ENCODE results near the gene GSTM3.

GSTM3 gene

DNA sequence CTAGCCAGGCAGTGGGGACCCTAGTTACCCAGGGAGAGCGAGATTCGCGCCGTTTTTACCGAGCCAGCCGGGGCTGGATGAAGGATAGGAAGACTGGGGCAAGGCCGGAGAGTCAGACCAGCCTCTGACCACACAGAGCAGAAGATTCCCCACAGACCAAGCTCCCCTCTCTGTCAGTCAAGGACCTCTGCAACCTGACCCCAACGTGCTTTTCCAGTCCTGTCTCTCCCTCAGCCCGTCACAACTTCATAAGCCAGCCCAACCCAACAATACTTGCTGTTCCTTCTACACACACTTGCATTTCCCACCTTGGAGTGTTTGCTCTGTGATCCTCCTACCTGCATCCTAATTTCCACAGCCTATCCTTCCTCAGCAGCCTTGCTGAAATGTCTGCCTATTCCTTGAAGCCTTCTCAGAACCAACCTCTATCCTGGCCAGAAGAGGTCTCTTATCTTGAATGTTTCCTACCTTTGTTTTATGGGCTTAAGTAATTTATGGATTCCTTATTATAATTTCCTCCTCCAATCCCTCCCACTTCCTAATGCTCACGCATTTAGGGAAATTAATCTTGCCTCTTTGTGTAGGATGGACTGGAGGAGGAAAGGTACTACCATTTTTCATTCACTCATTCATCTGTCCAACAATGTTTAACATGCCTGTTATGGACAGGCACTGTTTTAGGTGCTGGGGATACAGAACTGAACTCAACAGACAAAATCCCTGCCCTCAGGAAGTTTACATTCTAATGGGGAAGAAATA lies at the start of gene GSTM3:
Gene GSTM3 (minus strand): TSS at position 424 of the 759 bp plus-strand sequence. CDS start 751 bp downstream, outside the sequence.
- DNase-seq: peak in 5 of 42 donors; percentile 14 to 49 (median 18)
- intact Hi-C loops (cut with DNase I): no loop called here

DNA sequence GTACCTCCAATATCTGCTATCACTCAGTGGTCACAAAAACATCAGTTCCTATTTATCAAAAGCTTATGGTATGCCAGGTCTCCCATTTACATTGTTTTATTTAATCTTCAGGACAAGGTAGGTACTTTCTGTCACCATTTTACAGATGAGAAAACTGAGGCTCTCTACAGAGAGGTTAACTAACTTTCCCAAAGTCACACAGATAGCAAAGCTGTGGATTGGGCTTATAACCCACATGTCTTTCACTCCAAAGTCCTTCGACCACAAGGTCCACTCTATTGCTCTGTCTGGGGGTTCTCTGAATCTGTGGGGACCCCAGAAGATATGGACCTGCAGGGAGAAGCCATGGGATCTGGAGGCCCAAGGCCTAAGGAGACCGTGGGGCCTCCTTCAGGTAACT lies 49.5 kb upstream of the GSTM3 start:
- DNase-seq: peak in 1 of 42 donors; percentile 15
- intact Hi-C loops (cut with DNase I): loop anchor here (10.0 kb wide), 1 partner anchor 124 kb away; the partner anchor contains the start of gene CSF1

DNA sequence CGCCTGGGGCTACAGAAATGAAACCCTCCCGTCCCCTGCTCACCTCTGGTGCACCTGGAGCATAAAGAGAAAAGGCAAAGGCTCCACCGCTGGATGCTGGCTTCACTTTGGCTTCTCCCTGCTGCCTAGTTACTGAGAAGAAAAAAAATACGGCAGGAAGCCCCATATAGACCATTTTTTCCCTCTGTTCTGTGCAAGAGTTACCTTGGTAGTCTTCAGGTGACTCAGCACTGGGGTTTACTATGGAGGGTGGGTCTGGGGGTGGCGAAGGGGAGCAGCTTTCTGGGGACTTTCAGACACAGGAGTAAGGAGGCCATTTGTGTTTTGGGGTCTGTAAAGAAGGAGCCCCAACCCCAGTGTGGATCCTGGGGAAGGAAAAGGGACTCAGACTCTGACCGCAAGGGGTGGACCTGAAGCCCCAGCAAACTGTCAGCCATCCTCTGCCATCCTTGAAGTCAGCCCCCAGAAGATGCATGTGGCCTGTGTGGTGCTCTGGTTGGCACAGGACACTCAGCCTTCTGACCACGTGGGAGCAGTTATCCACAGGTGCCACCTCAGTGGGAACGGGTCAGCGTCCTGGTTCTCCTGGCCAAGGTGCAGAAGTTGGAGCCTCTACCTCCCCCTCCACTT lies 48.8 kb upstream of the GSTM3 start:
- intact Hi-C loops (cut with DNase I): loop anchor here (10.0 kb wide), 1 partner anchor 125 kb away; the partner anchor contains the start of gene CSF1
- peak in 5 of 42 donors; percentile 1 to 13 (median 3) for DNase-seq

DNA sequence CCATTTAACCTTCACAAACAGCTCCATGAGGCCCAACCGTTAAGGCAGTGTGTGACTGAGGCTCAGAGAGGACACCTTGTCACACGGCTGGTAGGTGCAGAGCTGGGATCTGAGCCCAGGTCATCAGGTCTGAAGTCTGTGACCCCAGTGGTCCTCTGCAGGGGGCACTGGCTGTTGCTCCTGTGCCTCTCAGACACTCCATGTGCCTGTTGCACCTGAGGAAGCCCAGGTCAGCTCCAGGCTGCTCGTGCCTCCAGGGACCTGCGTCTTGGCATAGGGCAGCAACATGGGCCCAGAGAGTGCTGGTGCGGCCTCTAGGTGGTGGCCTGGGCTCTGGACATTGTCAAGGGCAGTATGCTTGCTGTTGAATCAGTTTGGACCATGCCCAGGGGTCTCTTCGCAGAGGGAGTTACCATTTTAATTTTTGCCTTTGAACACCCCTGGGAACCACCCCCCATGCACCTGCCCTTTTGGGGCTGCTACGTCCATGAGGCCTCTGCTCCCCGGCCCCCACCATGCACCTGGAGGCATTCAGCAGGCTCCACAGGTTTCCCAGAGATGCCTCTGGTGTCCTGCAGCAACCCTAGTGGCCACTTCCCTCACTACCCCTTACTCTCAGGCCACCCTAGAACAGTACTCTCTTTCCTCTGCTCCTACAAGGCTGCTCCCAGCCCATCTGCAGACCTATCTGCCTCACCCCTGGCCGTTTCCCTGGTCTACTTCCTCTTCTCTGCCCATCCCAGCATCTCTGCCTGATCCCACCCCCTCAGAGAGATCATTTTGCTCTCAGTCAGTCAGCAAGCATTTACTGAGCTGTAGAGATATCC lies 48.1 kb upstream of the GSTM3 start:
- DNase-seq: peak in 6 of 42 donors; percentile 4 to 19 (median 11)
- intact Hi-C loops (cut with DNase I): no loop called here

DNA sequence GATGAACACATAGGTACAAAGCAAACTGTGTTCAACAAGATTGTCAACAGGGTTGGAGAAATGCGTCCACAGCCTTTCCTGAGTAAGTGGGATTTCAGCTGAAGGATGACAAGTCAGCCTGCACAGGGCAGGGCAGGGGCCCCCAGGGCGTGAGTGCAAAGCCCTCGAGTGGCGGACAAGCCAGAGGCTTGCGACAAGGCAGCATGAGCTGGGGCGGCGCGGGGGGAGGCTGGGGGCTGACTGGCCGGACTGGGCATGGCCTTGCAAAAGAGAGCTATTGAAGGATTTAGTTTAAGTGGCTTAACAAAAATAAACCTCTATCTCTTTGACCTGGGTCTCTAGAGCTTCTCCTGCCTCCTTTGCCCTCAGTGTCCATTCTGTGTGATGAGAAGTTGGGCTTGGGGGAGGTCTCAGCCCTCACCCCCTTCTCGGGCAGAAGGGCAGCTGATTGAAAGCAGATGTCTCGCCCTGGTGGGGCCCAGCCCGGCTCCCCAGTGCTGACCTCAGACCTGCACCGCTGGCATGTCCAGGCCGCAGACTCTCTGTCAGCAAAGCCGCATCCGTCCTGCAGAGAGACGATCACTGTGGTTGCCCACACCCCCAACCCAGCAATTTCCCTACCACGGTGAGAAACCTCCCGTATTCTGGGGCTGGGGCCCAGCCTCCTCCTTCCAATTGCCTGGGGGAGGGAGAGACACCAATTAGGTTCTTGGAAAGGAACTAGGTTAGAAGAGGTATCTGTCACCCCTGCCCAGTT lies 47.2 kb upstream of the GSTM3 start:
- intact Hi-C loops (cut with DNase I): no loop called here
- peak in 7 of 42 donors; percentile 1 to 31 (median 9) for DNase-seq

DNA sequence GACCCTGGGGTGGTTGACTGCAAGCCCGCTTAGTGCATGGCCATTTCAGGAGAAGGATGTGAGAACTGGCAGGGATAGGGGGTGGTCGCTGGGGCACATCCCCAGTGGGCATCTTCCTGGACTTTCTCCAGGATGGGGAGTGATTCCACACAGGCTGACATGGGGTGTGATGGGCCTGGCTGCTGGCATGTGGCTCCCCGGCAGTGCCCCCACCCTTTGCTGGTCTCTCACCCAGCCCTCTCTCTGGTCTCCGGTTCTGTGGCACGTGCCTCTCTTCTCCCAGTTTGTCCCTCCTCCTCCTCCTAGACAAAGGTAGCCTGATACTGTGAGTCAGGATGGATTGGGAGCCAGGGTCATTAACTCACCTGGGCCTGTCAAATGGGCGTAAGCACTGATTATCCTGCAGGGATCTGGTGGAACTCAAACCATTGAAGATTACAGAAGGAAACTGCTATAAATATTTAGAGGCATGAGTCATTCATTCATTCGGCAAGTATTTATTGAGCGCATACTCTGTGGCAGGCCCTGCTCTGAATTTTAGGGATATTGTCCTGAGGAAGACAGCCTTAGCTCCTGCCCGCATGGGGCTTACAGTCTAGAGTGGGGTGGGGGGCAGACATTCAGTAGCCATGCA lies 46.5 kb upstream of the GSTM3 start:
- DNase-seq: peak in 2 of 42 donors; percentile 7 to 10

DNA sequence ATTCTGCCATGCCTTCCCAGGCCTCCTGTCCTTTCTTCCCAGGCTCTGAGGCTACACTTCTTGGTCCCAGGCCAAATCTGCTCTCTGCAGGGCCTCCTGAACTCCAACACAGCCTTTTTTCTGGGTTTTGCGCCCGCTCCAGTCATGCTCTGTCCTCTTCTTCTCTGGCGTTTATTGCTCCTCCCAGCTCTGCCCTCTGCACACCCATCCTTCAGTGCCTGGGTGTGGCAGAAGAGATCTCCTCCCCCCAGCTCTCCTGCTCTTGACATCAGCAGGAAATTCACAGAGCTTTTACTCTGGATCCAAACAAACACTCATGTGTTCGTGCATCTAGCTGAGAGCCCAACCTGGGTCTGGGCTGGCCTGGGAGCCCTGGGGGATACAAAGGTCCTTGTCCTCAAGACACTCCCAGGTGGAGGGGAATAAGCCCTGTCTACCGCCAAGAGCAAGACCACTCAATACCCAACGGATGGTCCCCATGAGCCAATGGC lies 45.7 kb upstream of the GSTM3 start:
- DNase-seq: peak in 1 of 42 donors; percentile 18
- intact Hi-C loops (cut with DNase I): no loop called here

More for the DNA sequence above, 46.5 kb upstream of the GSTM3 start:
- intact Hi-C loops (cut with DNase I): no loop called here

DNA sequence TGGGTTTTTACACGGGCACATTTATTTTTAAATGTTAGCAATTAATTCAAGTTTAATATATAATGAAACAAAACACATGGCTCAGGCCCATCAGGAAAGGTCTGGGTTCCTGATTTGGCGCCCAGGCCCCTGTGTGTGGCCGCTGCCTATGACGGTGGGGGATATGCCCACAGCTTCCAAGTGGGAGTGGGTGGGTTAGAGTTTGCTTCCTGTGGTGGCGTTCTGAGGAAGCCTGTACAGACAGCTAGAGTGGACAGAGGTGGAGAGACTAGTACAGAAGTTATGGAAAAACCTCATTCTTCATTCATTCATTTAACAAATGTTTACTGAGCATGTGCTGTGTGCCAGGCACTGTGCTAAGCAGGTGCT lies 45.3 kb upstream of the GSTM3 start:
- intact Hi-C loops (cut with DNase I): no loop called here

DNA sequence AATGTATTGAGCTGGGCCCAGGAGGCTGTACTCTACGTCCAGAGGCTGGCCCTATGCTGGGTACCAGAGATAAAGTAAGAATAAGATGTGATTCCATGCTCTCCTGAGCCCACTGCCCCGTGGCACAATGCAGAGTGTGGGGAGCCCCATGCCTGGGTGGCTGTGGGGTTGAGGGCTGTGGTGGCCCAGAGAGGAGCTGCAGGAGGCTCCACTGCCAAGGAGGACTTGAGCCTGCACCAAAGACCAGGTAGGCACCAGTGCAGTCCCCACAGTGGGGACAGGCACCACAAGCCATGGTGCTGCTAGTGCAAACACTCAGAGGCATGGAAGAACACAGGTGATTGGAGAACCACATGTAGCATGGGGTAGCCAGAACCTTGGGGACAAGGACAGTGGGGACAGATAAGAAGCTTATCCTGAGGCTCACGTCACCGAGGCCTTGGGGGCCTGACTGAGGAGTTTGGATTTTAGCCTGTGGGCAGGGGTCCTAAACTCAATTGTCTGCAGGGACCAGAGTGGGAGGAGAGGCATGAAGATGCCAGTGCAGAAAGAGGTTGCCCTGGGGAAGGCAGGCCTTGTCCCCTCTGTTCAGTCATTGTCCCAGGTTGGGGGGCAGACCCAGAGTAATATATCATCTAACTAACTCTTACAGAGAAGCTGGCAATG lies 44.7 kb upstream of the GSTM3 start:
- DNase-seq: peak in 2 of 42 donors; percentile 1 to 6
- intact Hi-C loops (cut with DNase I): no loop called here

More for the DNA sequence above, 45.3 kb upstream of the GSTM3 start:
- peak in 1 of 42 donors; percentile 2 for DNase-seq

DNA sequence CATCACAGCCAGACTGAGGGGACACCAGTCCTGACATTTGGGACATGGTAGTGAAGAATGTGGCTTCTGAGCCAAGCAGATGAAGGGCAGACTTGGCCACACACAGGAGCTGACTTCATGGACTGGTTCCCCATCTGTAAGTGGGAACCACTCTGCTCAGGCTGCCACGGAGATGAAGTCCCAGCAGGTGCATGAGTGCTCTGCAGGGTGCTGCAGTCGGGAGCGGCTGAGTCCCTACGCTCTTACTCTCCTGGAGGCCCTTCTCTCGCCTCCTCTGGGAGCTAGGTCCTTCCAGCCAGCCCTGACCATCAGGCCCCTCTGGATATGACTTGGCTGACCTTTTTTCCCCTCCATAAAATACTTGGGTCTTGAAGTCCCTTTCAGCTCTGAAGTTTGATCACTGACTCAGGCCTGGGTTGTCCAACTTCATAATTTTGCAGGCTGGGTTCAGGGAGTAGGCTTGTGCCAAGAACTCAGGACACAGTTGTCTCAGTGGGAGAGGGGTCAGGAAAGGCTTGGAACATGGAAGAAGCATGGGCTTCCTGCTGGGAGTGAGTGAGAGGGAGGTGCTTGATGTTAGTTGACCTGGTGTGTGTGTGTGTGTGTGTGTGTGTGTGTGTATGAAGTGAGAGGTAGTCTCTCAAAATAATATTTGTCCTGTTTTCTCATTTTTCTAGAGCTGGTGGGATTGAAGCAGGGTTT lies 43.9 kb upstream of the GSTM3 start:
- DNase-seq: no peak
- intact Hi-C loops (cut with DNase I): no loop called here

DNA sequence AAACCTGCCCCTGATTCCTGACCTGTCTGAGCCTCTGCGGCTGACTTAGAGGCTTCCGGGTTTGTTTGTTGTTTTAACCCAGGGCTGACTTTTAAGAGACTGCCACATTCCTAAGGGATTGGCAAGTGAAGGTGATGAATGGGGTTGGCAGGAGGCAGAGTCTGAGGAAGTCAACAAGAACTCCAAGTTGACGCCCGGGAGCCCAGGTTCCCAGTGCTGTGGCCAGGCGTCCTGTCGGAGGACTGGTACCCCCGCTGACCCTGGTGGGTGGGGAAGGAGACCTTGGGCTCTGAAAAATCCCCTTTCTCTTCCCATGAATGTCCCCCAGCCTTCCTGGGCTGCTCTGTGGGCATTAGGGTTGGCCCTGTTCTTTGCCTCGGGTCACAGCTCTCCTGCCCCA lies 42.6 kb upstream of the GSTM3 start:
- intact Hi-C loops (cut with DNase I): no loop called here

DNA sequence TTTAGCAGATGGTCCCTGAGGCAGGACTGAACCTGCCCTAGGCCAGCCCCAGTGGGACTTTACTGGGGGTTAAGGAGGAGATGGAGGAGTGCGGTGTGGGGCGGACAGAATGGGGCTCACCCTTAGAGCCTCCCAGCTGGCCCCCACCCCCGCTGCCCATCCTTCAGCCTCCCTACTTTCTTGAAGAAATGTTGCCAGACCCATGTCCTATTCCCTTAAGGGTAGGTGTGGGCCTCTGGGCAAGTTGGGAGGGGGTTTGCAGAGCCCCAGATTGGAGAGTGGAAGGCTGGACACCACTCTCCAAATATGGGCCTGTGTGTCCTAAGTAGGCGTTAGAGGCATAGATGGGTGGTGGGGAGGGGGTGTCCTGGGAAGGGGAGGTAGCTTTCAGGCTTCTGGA lies 42.1 kb upstream of the GSTM3 start:
- no peak for DNase-seq
- intact Hi-C loops (cut with DNase I): no loop called here

More for the DNA sequence above, 42.6 kb upstream of the GSTM3 start:
- DNase-seq: no peak

DNA sequence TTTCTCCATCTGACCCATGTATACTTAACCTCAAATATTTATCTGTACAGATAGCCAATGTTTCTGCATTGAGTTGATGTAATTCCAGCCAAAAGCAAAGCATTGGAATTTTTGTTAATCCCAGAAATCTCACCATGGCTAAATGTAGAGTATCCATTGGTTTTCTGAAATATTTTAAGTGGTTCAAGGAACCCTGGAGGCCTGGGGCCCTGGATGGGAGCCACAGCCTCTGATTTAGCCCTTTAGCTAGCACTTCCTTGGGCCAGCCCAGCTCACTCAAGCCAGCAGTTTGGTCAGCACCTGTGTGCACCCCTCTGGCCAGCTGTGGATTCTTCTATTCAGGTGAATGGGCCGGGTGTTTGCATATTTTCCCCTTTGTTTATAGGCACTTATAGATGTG lies 41.7 kb upstream of the GSTM3 start:
- intact Hi-C loops (cut with DNase I): no loop called here
- no peak for DNase-seq

DNA sequence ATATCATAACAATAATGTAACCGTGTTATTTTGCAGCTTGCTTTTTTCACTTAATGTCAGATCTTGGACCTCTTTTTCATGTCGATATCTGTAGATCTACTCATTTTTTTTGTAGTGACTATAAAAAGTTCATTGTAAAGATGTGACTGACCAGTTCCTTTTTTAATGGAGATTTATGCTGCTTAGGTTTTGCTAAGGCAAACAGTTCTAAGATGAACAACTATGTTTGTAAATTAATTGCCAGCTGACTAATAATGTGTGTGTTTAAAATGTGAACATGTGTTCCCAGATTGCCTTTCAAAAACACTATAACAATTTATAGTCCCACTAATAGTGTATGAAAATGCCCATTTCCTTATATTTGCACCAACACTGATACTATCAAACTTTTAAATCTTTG lies 41.0 kb upstream of the GSTM3 start:
- no peak for DNase-seq

DNA sequence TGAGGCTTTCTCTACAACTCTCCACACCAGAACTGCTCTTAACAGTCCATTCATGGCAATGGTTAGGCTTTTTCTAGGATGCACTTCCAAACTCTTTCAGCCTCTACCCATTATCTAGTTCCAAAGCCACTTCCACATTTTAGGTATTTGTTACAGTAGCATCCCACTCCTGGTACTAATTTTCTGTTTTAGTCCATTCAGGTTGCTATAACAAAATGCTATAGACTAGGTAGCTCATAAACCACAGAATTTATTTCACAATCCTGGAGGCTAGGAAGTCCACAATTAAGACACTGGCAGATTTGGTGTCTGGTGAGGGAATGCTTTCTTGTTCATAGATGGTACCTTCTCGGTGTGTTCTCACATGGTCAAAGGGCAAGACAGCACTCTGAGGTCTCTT lies 40.1 kb upstream of the GSTM3 start:
- intact Hi-C loops (cut with DNase I): no loop called here
- DNase-seq: no peak

More for the DNA sequence above, 41.0 kb upstream of the GSTM3 start:
- intact Hi-C loops (cut with DNase I): no loop called here

DNA sequence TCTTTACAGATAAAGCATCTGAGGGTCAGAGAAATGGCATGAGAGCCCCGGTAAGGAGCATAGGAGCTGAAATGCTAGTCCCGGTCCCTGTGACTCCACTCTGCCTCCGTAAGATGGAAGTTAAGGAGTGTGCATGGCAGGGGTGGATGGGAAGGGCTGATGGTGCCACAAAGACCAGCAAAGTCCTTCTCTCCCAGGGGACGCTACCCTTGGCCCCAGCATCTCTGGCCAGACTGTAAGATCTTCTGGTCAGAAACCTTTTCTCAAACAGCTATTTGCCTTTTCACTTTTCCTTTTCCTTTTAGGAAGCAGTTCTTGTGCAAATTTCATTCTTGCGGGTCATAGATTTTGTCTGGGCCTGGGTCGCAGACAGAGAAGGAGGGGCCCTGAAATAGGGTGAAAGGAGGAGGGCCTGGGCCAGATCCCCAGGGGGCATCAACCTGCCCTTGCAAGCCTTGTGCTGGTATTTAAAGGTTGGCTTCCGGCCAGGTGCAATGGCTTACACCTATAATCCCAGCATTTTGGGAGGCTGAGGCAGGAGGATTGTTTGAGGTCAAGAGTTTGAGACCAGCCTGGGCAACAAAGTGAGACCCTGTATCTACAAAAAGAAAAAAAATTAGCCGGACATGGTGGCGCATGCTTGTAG lies 37.3 kb upstream of the GSTM3 start:
- DNase-seq: peak in 4 of 42 donors; percentile 1 to 18 (median 8)
- intact Hi-C loops (cut with DNase I): loop anchor here (5.0 kb wide), 1 partner anchor 136 kb away; no protein-coding TSS in a partner anchor
